ENCODE results near the gene SGK2.

SGK2 gene

DNA sequence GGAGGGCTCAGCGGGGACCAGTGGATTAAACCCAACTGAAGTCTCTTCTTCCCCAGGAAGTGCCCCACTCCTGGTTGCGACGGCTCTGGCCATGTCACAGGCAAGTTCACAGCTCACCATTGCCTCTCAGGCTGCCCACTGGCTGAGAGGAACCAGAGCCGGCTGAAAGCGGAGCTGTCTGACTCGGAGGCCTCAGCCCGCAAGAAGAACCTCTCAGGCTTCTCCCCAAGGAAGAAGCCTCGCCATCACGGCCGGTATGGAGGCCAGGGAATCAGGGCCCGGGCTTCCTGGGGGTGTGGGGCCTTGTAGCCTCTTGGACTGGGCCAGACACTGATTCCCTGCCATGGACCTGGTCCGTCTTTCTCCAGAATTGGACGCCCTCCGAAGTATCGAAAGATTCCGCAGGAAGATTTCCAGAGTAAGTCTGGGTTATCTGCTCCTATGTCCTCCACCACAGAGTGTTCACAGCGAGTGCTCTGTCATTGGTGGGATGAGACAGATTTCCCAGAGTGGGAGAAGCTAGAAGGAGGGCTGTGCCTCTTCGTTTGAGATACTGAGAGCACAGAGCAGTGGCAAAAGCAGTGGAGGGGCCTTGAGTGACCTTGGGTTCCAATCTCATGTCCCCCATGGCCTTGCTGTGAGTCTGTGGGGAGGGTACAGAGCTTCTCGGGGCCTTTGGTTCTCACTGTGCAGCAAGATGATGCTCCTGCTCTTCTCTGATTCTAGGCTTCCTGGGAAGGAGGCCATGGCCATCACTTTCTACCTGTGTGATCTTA is 22.6 kb upstream of the SGK2 start:
- no peak for DNase-seq (ENCODE audit: low read depth in 2 of 2)

DNA sequence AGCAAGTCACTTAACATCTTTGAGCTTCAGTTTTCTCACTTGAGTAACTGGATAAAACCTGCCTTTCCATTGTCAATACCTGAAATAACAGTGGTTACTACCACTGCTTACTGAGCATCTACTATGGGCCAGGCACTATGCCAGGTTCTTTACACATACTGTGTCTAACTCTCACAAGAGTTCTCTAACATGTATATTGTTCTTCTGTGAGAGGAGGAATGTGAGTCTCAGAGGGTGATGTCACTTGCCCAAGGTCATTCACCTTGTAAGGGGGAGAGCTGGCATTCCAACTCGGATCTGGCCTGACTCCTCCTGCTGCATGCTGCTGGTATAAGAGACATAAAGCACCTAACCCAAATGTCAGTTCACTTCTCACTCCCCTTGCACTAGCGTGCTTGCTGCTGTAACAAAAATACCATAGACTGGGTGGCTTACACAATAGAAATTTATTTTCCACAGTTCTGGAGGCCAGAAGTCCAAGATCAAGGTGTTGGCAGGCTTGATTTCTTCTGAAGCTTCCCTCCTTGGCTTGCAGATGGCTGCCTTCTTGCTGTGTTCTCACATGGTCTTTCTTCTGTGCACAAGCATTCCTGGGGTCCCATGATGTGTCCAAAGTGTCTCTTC is 21.9 kb upstream of the SGK2 start:
- no peak for DNase-seq (ENCODE audit: low read depth in 2 of 2)

GRCh38 chr20:43537921-43538877 is 20.6 kb upstream of the SGK2 start:
- DNase-seq (ENCODE audit: low read depth in 2 of 2): peak; percentile 31 to 53

DNA sequence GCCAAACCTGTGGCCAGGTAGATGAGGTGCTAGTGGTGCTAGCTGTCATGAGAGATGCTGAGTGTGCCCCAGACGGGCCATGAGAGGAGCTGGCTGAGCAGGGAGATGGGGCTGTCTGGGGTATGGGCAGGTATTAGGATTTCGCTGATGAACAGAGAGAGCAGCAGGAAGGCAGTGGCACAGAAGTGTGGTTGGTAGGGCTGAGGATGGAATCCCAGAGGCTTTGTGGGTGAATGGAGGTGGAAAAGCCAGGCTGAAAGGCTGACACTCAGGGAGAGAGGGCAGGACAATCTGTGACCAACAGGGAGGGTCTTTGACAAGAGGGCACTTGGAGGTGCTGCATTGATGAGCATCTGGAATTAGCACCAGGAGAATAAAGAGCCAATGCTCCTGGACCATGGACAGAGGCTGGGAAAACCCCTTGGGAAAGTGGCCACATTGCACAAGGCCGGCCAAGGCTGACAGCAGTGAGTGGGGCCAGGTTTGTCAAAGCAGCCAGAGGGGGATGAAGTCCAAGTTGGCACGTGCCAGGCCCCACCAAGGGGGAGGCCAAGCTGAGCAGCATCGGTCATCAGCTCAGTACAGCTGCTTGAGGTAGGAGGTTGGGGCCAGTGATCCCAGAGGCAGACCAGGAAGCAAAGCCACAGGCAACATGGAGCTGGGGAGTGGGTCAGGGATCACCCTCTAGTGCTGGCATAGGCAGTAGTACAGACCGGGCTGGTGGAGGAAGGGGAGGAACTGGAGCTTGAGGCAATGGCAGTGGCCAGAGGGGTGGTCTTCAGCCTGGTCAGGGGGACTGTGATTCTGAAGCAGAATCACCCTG is 19.7 kb upstream of the SGK2 start:
- no peak for DNase-seq (ENCODE audit: low read depth in 2 of 2)

DNA sequence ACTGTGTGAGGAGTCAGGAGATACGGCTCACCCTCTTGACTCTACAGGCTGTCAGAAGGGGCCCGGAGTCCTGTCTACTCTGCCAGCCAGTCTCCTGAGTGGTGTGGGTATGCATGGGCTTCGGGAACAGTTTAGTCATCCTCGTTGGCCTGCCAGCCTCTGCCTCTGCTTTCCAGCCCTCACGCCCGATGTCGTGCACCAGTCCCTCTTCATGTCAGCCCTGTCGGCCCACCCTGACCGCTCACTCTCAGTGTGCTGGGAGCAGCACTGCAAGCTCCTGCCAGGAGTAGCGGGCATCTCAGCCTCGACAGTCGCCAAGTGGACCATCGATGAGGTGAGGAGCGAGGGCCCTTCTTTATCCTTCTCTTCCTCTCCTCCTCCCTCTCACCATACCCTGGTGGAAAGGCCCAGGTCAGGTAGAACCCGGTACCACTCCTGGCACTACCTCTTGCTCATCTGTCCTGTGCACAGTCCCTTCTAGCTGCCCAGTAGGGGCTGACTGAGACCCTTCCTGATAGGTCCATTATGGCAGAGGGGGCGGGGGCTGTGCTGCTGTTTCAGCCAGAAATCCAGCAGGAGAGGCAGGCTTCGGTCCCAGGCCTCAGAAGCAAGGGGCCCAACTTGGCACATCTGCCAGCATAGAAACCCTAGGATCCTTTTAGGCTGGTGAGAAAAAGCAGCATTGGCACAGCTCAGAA is 18.7 kb upstream of the SGK2 start:
- no peak for DNase-seq (ENCODE audit: low read depth in 2 of 2)

DNA sequence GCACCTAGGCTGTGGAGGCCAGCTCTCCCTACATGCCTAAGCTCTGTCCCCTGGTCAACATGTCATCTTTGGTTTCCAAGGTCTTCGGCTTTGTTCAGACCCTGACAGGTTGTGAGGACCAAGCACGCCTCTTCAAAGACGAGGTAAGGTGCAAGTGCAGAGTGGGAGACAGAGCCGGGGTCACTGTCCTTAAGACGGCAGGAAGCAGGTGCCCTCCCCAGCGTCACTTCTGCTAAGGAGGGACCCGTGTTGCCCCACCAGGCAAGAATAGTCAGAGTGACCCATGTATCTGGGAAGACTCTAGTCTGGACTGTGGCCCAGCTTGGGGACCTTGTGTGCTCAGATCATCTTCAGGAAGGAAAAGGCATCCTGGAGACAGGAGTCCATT is 18.2 kb upstream of the SGK2 start:
- DNase-seq (ENCODE audit: low read depth in 2 of 2): no peak

- no peak for DNase-seq (ENCODE audit: low read depth in 2 of 2)
Measured at GRCh38 chr20:43541214-43541613, 17.6 kb upstream of the SGK2 start.

- DNase-seq (ENCODE audit: low read depth in 2 of 2): no peak
Measured at GRCh38 chr20:43542161-43542560, 16.7 kb upstream of the SGK2 start.

- DNase-seq (ENCODE audit: low read depth in 2 of 2): no peak
Measured at GRCh38 chr20:43542674-43543073, 16.2 kb upstream of the SGK2 start.

GRCh38 chr20:43543138-43543537 is 15.7 kb upstream of the SGK2 start:
- DNase-seq (ENCODE audit: low read depth in 2 of 2): no peak

DNA sequence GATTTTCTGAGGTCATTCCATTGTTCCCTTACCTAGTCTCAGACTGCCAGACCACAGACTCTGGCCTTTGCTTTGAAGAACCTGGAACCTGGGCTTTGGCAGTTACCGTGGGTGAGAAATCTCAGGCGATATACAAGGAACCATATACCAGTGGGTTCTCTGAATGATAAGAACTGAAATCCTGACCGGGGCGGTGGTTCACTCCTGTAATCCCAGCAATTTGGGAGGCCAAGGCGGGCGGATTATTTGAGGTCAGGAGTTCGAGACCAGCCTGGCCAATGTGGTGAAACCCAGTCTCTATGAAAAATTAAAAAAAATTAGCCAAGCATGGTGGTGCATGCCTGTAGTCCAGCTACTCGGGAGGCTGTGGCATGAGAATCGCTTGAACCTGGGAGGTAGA is 14.3 kb upstream of the SGK2 start:
- DNase-seq (ENCODE audit: low read depth in 2 of 2): no peak

DNA sequence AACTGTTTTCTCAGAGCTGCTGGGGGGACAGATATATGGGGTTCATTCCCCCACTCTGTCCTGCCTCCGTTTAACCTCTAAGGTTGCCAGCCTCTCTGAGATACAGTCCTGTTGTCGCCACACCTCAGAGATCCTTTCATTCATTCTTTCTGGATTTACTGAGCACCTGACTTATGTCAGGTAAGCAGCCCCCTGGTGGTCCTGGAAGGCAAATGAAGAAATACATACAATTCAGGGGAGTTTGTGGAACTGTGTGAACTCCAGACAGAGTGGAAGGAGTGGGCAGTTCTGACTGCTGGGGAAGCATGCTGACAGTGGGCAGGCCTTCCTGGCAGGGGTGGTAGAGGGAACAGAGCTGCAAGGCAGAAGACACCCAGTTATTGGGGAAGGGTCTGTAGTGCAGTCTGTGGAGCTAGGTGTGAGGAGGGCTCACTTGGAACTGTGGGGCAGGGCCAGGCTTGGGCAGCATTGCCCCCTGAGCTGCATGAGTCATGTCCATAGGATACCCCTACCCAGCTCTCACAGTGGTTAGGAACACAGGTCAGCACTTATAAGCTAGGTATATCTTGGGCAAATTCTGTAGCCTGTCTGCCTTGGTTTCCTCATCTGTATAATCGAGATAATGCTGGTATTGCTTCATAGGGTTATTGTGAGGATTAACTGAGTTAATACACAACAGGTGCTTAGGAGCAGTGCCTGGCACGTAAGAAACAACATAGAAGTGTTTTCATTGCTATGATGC is 12.8 kb upstream of the SGK2 start:
- no peak for DNase-seq (ENCODE audit: low read depth in 2 of 2)

- no peak for DNase-seq (ENCODE audit: low read depth in 2 of 2)
Measured at GRCh38 chr20:43548273-43548880, 10.4 kb upstream of the SGK2 start.

DNA sequence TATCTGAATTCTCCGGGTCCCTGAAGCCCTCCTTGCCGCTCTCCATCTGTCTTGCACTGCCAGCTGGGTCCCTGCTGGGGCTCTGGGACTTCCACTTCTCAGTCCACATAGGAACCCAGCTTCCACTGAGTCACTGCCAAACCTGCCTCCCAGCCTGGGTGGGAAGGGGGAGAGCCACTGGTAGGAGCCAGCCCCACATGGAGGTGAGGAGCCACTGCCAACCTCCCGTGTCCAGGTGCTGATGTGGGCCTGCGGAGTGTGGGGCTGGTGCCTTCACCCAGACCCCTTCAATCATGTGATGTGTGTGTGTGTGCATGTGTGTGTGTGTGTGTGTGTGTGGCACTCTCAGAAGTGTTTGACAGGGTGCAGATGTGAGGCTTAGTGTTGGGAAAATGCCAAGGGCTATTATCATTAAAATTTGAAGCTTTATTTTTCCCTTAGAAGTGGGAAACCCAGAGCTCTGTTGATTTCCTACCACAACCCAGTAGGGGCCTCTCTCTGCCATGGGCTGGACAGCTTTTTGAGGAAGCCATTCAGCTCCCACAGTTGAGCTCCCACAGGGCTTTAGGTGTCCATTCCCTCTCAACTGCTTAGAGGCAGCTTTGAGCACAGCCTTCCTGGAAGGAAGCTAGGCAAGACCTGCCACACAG is 9.3 kb upstream of the SGK2 start:
- no peak for DNase-seq (ENCODE audit: low read depth in 2 of 2)

DNA sequence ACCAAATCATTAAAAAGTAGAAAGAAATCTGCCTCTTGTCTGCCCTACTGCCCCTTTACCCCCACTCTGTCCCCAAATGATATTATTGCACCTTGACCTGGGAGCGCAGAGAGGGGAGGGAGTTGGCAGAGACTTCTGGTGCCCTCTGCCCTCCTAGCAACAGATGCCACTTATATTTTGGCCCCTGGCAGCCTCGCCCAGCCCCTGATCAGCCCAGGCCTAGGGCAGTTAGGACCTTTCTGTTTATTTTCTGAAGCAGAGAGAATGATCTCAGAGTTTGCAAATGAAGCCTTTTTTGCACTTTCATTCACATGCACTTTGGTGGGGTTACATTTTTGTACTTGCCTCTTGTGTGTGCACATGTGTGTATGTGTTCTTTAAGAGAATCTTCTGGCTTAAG is 8.4 kb upstream of the SGK2 start:
- DNase-seq (ENCODE audit: low read depth in 2 of 2): no peak

DNA sequence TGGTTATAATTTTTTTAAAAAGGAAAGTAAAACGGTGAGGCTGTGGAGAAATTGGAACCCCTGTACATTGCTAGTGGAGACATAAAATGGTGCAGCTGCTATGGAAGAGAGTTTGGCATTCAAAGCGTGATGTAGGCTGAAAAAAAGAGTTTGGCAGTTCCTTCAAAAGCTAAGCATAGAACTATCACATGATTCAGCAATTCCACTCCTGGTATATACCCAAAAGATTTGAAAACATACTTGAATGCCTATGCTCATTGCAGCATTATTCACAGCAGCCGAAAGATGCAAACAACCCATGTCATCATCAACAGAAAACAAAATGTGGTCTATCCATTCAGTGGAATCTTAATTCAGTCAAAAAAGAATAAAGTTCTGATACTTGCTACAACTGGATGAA is 4.5 kb upstream of the SGK2 start:
- DNase-seq (ENCODE audit: low read depth in 2 of 2): no peak

- DNase-seq (ENCODE audit: low read depth in 2 of 2): no peak
Measured at GRCh38 chr20:43559147-43559987, 540 bp downstream of the SGK2 start.

GRCh38 chr20:43560974-43561373 is 2.1 kb downstream of the SGK2 start:
- DNase-seq (ENCODE audit: low read depth in 2 of 2): no peak

Data from stimulated activated CD4-positive, alpha-beta T cell treated with anti-CD3 and anti-CD28 coated beads, Interleukin-4, amount 100 ng/mL, for 48 hours (primary cell).